D341Med (cell line): ENCODE data around the gene TRIM67.

Source experiments
- DNase-seq: peaks from one replicate; pipeline ENCODE4 v3.0.0; 2012; ENCODE audit warnings: low spot score

The TRIM67 gene

GRCh38 chr1:231183639-231184590 lies 22.1 kb downstream of the TRIM67 start:
- DNase-seq, result no peak

GRCh38 chr1:231184891-231185290 lies 23.0 kb downstream of the TRIM67 start:
- no peak for DNase-seq

DNA sequence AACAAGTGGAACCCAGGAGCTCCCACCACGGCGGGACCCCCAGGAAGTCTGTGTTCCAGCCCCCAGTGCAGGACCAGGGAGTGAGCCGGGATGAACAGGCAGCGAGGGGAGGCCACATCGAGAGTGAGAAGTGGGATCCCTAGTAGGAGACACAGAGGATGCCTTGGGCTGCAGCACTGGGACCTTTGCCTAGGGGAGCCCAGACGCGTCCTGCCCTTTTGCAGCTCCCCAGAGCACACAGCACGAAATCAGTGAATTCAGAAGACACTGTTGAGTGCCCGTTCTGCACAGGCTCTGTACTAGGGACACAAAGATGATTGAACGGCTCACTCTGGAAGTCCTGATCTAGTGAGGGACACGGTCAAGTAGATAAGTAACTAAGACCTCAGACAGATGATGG lies 23.5 kb downstream of the TRIM67 start:
- no peak for DNase-seq

DNA sequence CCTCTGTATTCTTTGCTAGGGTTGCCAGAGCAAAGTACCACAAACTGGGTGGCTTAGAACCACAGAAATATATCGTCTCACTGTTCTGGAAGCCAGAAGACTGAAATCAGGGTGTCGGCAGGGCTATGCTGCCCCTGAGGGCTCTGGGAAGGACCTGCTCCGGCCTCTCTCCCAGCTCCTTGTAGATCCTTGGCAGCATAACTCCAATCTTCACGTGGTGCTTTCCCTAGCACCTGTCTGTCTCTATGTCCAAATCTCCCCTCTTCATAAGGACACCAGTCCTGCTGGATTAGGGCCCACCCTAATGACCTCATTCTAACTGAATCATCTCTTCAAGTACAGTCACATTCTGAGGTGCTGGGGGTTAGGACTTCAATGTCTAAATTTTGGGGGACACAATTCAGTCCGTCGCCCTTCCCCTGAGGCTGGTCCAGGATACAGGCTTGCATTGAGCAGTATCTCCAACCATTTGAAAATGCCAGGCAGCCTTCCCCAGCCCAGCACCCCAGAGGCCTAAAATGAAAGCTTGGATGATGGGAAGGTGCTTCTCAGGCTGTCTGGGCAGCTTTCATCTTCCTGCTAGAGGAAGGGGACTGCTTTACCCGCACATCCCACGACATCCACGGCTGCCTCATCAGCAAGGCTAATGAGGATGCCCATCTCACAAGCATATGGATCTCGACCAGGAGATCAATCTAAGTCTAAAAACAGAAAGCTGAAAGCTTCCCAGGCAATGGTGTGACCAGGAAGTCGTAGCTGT lies 24.7 kb downstream of the TRIM67 start:
- DNase-seq, result no peak

DNA sequence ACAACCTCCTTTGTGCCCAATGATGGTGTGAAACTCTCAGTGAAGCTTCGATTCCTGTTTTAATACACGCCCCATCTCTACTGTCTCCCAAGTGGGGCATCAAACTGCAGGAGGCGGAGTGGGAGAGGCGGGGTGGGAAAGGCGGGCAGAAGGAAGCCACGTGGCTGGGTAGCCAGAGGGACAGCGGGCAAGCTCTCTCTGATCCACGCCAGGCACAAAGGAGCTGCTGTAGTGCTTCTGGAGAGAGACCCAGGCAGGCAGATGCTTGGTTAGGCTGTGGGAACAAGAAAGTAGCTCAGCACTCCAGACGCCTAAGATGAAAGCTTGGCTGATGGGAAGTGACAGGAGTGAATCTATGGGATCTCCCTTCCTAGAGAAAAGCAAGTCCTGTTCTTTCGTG lies 25.7 kb downstream of the TRIM67 start:
- DNase-seq, result no peak

DNA sequence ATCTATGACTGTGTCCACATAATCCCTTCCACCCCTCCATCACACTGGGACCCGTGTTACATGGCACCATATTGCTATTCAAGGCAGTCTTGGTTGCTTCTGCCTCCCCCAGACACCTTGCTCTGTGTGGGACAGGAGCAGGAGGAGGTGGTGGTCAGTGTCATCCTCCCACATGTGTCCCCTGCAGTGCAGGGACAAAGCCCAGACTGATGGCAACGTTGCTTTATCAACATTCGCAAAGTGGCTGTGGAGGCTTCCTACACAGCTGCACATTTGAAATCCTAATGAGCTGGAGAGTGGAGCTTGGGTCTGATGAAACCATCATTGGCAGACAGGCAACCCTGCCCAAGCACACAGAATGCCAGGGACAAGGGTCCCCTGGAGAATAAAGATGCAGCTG lies 26.2 kb downstream of the TRIM67 start:
- DNase-seq, result no peak

- DNase-seq, result no peak
Measured at GRCh38 chr1:231188768-231189167, 26.9 kb downstream of the TRIM67 start.

- DNase-seq, result no peak
Measured at GRCh38 chr1:231189683-231190270, 27.9 kb downstream of the TRIM67 start.

GRCh38 chr1:231190456-231190855 lies 28.6 kb downstream of the TRIM67 start:
- DNase-seq, result no peak

DNA sequence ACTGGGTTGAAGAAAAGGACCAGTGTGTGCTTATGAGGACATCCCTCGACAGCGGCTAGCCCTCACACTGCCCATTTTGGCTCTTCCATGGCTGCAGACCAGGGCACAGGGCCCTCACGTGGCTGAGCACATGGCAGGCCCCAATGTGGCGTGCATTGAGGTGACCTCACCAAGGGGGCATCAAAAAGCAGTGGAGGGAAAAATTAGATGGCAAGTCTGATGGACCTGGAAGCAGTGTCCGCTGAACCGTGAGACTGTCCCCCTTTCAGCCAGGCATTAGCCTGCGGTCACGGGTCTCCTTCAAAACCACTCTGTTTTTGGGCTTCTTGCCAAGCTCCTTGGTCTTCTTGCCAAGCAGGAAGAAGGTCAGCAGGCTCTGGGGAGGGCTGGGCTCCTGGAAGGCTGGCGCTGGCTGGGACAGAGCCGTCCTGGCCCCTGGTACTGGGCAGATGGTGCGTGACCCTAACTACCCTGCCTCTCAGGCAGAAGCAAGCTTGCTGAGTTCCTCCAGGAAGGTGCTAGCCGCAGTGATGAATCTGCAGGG lies 30.8 kb downstream of the TRIM67 start:
- DNase-seq, result peak; percentile 27

GRCh38 chr1:231193710-231194340 lies 32.0 kb downstream of the TRIM67 start:
- DNase-seq, result no peak

GRCh38 chr1:231194476-231194842 lies 32.6 kb downstream of the TRIM67 start:
- DNase-seq, result no peak

GRCh38 chr1:231194843-231195516 lies 33.1 kb downstream of the TRIM67 start:
- DNase-seq, result no peak

GRCh38 chr1:231196307-231196706 lies 34.4 kb downstream of the TRIM67 start:
- no peak for DNase-seq

DNA sequence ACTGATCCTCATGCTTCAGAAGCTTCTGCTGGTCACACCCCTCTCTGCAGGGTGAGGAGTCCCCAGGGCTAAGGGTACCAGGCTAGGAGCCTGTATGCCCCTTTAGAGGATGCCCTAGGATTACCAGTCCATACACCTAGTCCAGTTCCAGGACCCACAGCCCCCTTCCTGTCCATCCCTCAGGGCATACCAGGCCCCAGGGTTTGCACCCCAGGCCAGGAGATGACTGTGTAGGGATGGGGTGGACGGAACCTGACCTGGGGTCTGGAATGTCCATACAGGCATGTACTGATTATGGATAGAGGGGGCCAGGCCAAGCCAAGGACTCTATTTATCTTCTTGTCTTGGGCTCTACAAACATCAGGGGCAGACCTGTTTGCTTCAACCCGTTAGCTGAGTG lies 34.9 kb downstream of the TRIM67 start:
- no peak for DNase-seq

DNA sequence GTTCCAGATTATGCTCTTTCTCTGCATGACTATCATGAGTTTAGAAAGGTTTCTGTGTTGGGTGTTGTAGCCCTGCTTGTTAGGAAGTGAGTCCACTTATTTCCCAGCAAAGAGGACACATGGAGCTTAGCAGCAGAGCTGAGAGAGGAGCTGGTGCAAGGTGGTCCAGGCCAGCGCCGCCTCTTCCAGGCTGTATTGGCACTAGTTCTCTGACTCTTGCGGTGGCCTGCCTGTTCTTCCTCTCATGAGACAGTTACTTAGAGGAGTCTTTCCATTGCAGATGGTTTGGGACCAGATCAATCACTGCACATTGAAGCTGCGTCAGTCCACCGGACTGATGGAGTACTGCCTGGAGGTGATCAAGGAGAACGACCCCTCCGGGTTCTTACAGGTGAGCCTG lies 38.0 kb downstream of the TRIM67 start:
- DNase-seq, result no peak

- DNase-seq, result no peak
Measured at GRCh38 chr1:231200388-231201031, 38.7 kb downstream of the TRIM67 start.

- DNase-seq, result peak; percentile 22
Measured at GRCh38 chr1:231201375-231201978, 39.6 kb downstream of the TRIM67 start.

DNA sequence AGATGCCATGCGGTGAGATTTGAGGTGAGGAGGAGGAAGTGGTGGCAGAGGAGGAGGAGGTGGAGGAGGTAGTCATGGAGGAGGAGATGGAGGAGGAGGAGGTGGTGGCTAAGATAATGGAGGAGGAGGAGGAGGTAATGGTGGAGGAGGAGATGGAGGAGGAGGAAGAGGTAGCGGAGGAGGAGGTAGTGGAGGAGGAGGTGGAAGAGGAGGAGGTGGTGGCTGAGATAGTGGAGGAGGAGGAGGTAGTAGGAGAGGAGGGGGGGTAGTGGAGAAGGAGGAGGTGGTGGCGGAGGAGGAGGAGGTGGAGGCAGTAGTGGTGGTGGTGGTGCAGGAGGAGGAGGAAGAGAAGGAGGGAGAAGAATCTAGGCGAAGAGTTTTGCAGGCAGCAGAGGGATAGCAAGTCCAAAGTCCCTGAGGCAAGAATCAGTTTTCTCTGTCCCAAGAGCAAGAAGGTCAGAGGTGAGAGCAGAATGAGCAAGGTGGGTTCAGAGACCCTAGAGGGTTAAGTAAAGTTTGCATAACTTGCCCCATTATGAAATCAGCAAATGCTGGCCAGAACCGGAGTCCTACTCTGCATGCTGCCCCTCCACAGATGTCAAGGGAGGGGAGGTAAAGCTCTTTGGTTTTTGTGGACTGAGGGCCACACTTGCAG lies 40.2 kb downstream of the TRIM67 start:
- DNase-seq, result no peak
